Suprapubic skin (tissue), 4 donors: ENCODE data around the gene POPDC2. TPM values are rescaled to one million over a fixed set of nuclear protein-coding genes. Genes with fewer than 3 reads are reported as not detected.

Source experiments
- DNase-seq, 2 donors: peaks; one replicate each; pipeline ENCODE4 v3.0.0-alpha.2; 2019; ENCODE audit warnings: low spot score in 2 of 2
- H3K27ac ChIP-seq: fragments of 200-600 bp; sonication (generic); one replicate; pipeline ENCODE4 v1.5.1; 2019
- H3K27me3 ChIP-seq: fragments of 200-600 bp; sonication (generic); one replicate; pipeline ENCODE4 v1.5.1; 2019
- H3K36me3 ChIP-seq: fragments of 200-600 bp; sonication (generic); one replicate; pipeline ENCODE4 v1.5.1; 2019
- H3K4me1 ChIP-seq: fragments of 200-600 bp; sonication (generic); one replicate; pipeline ENCODE4 v1.5.1; 2019
- H3K4me3 ChIP-seq: fragments of 200-600 bp; sonication (generic); one replicate; pipeline ENCODE4 v1.5.1; 2019; ENCODE audit warnings: mild to moderate bottlenecking
- H3K9me3 ChIP-seq: fragments of 200-600 bp; sonication (generic); one replicate; pipeline ENCODE4 v1.5.1; 2019
- EP300 ChIP-seq: sonication (generic); formaldehyde crosslinking; IDR thresholded peaks from one replicate; pipeline ENCODE4 v1.6.1; 2017; ENCODE audit warnings: antibody characterized with exemption
- POLR2A ChIP-seq, 2 donors: fragments of 450-650 bp; IDR thresholded peaks; one replicate each; pipeline ENCODE4 v1.6.1; 2017; ENCODE audit warnings: antibody characterized with exemption in 2 of 2, mild to moderate bottlenecking in 2 of 2, moderate library complexity in 2 of 2
- POLR2AphosphoS5 ChIP-seq, 3 donors: sonication (generic); formaldehyde crosslinking; IDR thresholded peaks; one replicate each; pipeline ENCODE4 v1.6.1; 2017; ENCODE audit warnings: antibody characterized with exemption in 3 of 3
- WGBS: methylation state at CpG from one replicate; pipeline ENCODE4 v1.1.5; 2018; 5-methylcytosine and 5-hydroxymethylcytosine counted together
- total RNA-seq, 4 donors: library from RNA; depleted of rRNA; stranded (reverse); fragments of >200 nt; gene quantifications; one replicate each; pipeline ENCODE4 v1.1.0, GENCODE V29; 2016
- TF ChIP-seq, protein P1 (sequence below), 2 donors: fragments of 200-600 bp in 1 of 2; fragments of 450-650 bp in 1 of 2; sonication (generic) in 1 of 2; IDR thresholded peaks; one replicate each; pipeline ENCODE4 v1.5.1; 2016 to 2019; ENCODE audit warnings: antibody characterized with exemption in 2 of 2, mild to moderate bottlenecking in 1 of 2, moderate library complexity in 1 of 2

Gene POPDC2
- total RNA-seq, 4 donors from 2014 or later, result 0.68 to 4.5 (median 3.4) TPM

- Histone ChIP-seq H3K4me1 (no peaks in the 10 kb centered on the region), H3K27ac (no peak overlapping the region), H3K9me3 (no peaks in the 10 kb centered on the region), H3K27me3 (no peaks in the 10 kb centered on the region), H3K4me3 (no peak overlapping the region), H3K36me3 (no peaks in the 10 kb centered on the region)
- DNase-seq, result no peak
- TF ChIP-seq POLR2A (IDR thresholded peaks at IDR 0.05), result no peak
- TF ChIP-seq EP300, result no peak
- TF ChIP-seq POLR2AphosphoS5 (IDR thresholded peaks at IDR 0.05), result no peak
- TF ChIP-seq, protein P1, sequence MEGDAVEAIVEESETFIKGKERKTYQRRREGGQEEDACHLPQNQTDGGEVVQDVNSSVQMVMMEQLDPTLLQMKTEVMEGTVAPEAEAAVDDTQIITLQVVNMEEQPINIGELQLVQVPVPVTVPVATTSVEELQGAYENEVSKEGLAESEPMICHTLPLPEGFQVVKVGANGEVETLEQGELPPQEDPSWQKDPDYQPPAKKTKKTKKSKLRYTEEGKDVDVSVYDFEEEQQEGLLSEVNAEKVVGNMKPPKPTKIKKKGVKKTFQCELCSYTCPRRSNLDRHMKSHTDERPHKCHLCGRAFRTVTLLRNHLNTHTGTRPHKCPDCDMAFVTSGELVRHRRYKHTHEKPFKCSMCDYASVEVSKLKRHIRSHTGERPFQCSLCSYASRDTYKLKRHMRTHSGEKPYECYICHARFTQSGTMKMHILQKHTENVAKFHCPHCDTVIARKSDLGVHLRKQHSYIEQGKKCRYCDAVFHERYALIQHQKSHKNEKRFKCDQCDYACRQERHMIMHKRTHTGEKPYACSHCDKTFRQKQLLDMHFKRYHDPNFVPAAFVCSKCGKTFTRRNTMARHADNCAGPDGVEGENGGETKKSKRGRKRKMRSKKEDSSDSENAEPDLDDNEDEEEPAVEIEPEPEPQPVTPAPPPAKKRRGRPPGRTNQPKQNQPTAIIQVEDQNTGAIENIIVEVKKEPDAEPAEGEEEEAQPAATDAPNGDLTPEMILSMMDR (IDR thresholded peaks at IDR 0.05), result no peak
- 41% methylated on average over 6 of the region's 6 CpGs for WGBS
Observed at GRCh38 chr3:119609301-119609700, 51.1 kb downstream of the POPDC2 start.

DNA sequence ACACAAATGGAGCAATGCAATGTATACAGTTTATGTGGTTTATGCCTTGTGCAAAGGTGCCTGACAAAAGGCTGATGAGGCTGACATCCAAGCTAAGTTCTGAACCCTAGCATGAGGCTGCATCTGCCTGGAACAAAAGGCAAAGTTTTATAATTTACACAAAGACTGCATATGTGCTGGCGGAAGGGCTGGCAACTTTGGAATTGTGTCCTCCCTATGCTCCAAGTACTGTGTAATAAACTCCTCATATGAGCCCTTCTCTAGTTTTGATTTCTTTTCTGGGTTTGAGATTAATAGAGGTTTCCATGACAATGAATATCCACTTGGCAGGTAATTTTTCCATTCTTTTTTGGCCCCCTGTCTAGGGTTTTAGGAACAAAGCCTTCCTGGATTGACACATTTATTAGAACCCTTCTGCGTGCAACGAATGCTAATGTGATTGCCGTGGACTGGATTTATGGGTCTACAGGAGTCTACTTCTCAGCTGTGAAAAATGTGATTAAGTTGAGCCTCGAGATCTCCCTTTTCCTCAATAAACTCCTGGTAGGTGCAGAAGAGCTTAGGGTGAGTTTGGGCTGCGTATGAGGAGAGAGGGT is 51.9 kb downstream of the POPDC2 start:
- TF ChIP-seq POLR2A (IDR thresholded peaks at IDR 0.05) (no peak), EP300 (no peak), POLR2AphosphoS5 (IDR thresholded peaks at IDR 0.05) (no peak)
- TF ChIP-seq, protein P1 (IDR thresholded peaks at IDR 0.05), result no peak
- DNase-seq, result no peak
- Histone ChIP-seq H3K9me3 (no peaks in the 10 kb centered on the region), H3K27me3 (no peaks in the 10 kb centered on the region), H3K4me3 (no peak overlapping the region), H3K36me3 (no peaks in the 10 kb centered on the region), H3K4me1 (no peaks in the 10 kb centered on the region), H3K27ac (no peak overlapping the region)
- 66% methylated on average over 6 of the region's 6 CpGs for WGBS

- Histone ChIP-seq H3K27ac (no peak overlapping the region), H3K4me3 (no peak overlapping the region), H3K36me3 (no peaks in the 10 kb centered on the region), H3K27me3 (no peaks in the 10 kb centered on the region), H3K9me3 (no peaks in the 10 kb centered on the region), H3K4me1 (no peaks in the 10 kb centered on the region)
- WGBS, result 80% methylated on average over 1 of the region's 1 CpG
- TF ChIP-seq POLR2AphosphoS5 (IDR thresholded peaks at IDR 0.05) (no peak), POLR2A (IDR thresholded peaks at IDR 0.05) (no peak), EP300 (no peak)
- TF ChIP-seq, protein P1 (IDR thresholded peaks at IDR 0.05), result no peak
- no peak for DNase-seq
Observed at GRCh38 chr3:119604878-119605277, 55.5 kb downstream of the POPDC2 start.

GRCh38 chr3:119602676-119603075 is 57.7 kb downstream of the POPDC2 start:
- no peak for DNase-seq
- TF ChIP-seq, protein P1 (IDR thresholded peaks at IDR 0.05), result no peak
- TF ChIP-seq EP300 (no peak), POLR2A (IDR thresholded peaks at IDR 0.05) (no peak), POLR2AphosphoS5 (IDR thresholded peaks at IDR 0.05) (no peak)
- H3K4me3 ChIP-seq, result no peak overlapping the region
- H3K27ac ChIP-seq, result no peak overlapping the region
- H3K27me3 ChIP-seq, result no peaks in the 10 kb centered on the region
- 42% methylated on average over 1 of the region's 1 CpG for WGBS
- no peaks in the 10 kb centered on the region for H3K9me3 ChIP-seq
- H3K4me1 ChIP-seq, result no peaks in the 10 kb centered on the region
- no peaks in the 10 kb centered on the region for H3K36me3 ChIP-seq

DNA sequence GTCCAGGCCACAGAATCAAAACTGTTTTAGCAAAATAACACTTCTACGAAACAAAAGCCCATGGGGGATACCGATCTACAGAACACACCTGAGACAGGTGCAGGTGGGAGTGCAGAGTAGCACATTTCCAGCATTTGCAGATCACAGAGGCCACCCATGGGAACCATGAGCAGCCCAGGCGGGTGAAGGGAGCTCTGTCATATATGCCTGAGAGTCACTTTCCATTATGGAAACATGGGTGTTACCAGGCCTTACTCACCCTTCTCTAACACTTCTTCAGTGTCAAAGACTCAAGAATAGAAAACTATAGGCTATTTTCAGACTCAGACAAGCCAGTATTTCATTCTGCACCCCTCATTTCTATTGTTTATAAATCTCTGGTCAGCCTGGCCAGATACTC is 59.2 kb downstream of the POPDC2 start:
- no peaks in the 10 kb centered on the region for H3K4me1 ChIP-seq
- H3K27ac ChIP-seq, result no peak overlapping the region
- no peaks in the 10 kb centered on the region for H3K27me3 ChIP-seq
- peak in 1 of 2 donors; percentile 41 for DNase-seq
- H3K36me3 ChIP-seq, result no peaks in the 10 kb centered on the region
- 95% methylated on average over 3 of the region's 3 CpGs for WGBS
- H3K4me3 ChIP-seq, result no peak overlapping the region
- TF ChIP-seq, protein P1 (IDR thresholded peaks at IDR 0.05), result no peak
- no peak for TF ChIP-seq POLR2A (IDR thresholded peaks at IDR 0.05)
- TF ChIP-seq POLR2AphosphoS5 (IDR thresholded peaks at IDR 0.05), result no peak
- TF ChIP-seq EP300, result no peak
- H3K9me3 ChIP-seq, result no peaks in the 10 kb centered on the region
